T-cell (primary cell): Measurements from ENCODE around the gene PLSCR4. TPM values are rescaled to one million over a fixed set of nuclear protein-coding genes. Genes with fewer than 3 reads are reported as not detected.

ENCODE experiments used
- ATAC-seq, 4 experiments: fragments of 200-7000 bp in 3 of 4; fragments of 150-1000 bp in 1 of 4; cut with Tn5 transposase; replicated peaks in 1 of 4; 1 replicate in 3 of 4; 2 replicates in 1 of 4; pipeline ENCODE4 v1.10.0; 2021; ENCODE audit warnings: moderate library complexity in 3 of 4, mild to moderate bottlenecking in 2 of 4, moderate number of reproducible peaks in 1 of 4
- CTCF ChIA-PET, 2 donors: fragments of 300-600 bp; sonication (Branson Sonifier 250); formaldehyde crosslinking; loops; one replicate each; lab custom pipeline; 2022; ENCODE audit warnings: antibody characterized with exemption in 2 of 2; lab: Charles Lee
- POLR2A ChIA-PET, 2 donors: fragments of 300-600 bp; sonication (Branson Sonifier 250); formaldehyde crosslinking; loops; one replicate each; lab custom pipeline; 2022; ENCODE audit warnings: antibody characterized with exemption in 2 of 2; lab: Charles Lee
- DNase-seq, 35 experiments: peaks; one replicate each; pipeline versions ENCODE4 v3.0.0 to v3.0.0-alpha.2; 2013 to 2023
- H3K27ac ChIP-seq: one replicate; pipeline ENCODE4 v1.5.1; 2013; ENCODE audit warnings: low read length
- H3K27me3 ChIP-seq, 2 experiments: replicated peaks in 1 of 2; 1 replicate in 1 of 2; 2 replicates in 1 of 2; pipeline versions ENCODE4 v1.6.1 to v1.7.0; 2013; ENCODE audit warnings: low read length in 1 of 2, mixed read lengths in 1 of 2; ENCODE audit not compliant: control insufficient read depth in 2 of 2, insufficient read depth in 2 of 2; ENCODE audit errors: extremely low read depth in 1 of 2
- H3K36me3 ChIP-seq, 2 donors: 1 replicate in 1 of 2; 2 replicates in 1 of 2; pipeline versions ENCODE4 v1.6.1 to v1.7.0; 2013; ENCODE audit warnings: low read length in 1 of 2; ENCODE audit not compliant: control insufficient read depth in 2 of 2, insufficient read depth in 1 of 2; ENCODE audit errors: extremely low read depth in 1 of 2
- H3K4me1 ChIP-seq, 2 experiments: 1 replicate in 1 of 2; 2 replicates in 1 of 2; pipeline versions ENCODE4 v1.6.1 to v1.7.0; 2013; ENCODE audit warnings: low read length in 2 of 2, mixed read lengths in 1 of 2; ENCODE audit not compliant: insufficient read depth in 2 of 2, control insufficient read depth in 1 of 2; ENCODE audit errors: extremely low read depth in 1 of 2
- H3K4me3 ChIP-seq, 2 donors: 1 replicate in 1 of 2; 2 replicates in 1 of 2; pipeline versions ENCODE4 v1.5.1 to v1.7.0; 2013; ENCODE audit warnings: mild to moderate bottlenecking in 2 of 2, low read length in 1 of 2, moderate library complexity in 1 of 2; ENCODE audit not compliant: control insufficient read depth in 1 of 2; ENCODE audit errors: extremely low read depth in 1 of 2
- H3K9me3 ChIP-seq: 2 replicates; pipeline ENCODE4 v1.7.0; 2013
- H3K27ac Mint-ChIP-seq, 2 donors: one replicate each; pipeline ENCODE4 v1.8.0; 2020 to 2021; ENCODE audit warnings: mild to moderate bottlenecking in 2 of 2, mixed read lengths in 2 of 2
- H3K27me3 Mint-ChIP-seq, 2 donors: one replicate each; pipeline ENCODE4 v1.8.0; 2021 to 2022; ENCODE audit warnings: mixed read lengths in 2 of 2
- H3K36me3 Mint-ChIP-seq: one replicate; pipeline ENCODE4 v1.8.0; 2021; ENCODE audit warnings: mixed read lengths
- H3K4me1 Mint-ChIP-seq, 3 donors: one replicate each; pipeline ENCODE4 v1.8.0; 2020 to 2022; ENCODE audit warnings: mixed read lengths in 3 of 3, mild to moderate bottlenecking in 1 of 3
- H3K4me3 Mint-ChIP-seq, 3 donors: one replicate each; pipeline ENCODE4 v1.8.0; 2020 to 2022; ENCODE audit warnings: mild to moderate bottlenecking in 3 of 3, mixed read lengths in 3 of 3, moderate library complexity in 3 of 3
- H3K9me3 Mint-ChIP-seq, 3 donors: one replicate each; pipeline ENCODE4 v1.8.0; 2020 to 2022; ENCODE audit warnings: mixed read lengths in 3 of 3
- WGBS: methylation state at CpG from one replicate; pipeline ENCODE4 v1.1.5; 2013; ENCODE audit warnings: missing lambda C conversion rate; ENCODE audit not compliant: insufficient coverage; 5-methylcytosine and 5-hydroxymethylcytosine counted together
- total RNA-seq, 35 experiments: library from RNA in 6 of 35; stranded (reverse) in 6 of 35; fragments of 120-200 nt in 1 of 35; gene quantifications; one replicate each; pipeline versions ENCODE4 v1.2.1 to v1.2.4 and lab custom pipeline; 2013 to 2026

PLSCR4 gene
- total RNA-seq, 5 donors from 2014 or later (not counting 1 experiment from before 2014, with no cell fraction given): 0.12 to 0.26 (median 0.16) TPM; not detected in 2

DNA sequence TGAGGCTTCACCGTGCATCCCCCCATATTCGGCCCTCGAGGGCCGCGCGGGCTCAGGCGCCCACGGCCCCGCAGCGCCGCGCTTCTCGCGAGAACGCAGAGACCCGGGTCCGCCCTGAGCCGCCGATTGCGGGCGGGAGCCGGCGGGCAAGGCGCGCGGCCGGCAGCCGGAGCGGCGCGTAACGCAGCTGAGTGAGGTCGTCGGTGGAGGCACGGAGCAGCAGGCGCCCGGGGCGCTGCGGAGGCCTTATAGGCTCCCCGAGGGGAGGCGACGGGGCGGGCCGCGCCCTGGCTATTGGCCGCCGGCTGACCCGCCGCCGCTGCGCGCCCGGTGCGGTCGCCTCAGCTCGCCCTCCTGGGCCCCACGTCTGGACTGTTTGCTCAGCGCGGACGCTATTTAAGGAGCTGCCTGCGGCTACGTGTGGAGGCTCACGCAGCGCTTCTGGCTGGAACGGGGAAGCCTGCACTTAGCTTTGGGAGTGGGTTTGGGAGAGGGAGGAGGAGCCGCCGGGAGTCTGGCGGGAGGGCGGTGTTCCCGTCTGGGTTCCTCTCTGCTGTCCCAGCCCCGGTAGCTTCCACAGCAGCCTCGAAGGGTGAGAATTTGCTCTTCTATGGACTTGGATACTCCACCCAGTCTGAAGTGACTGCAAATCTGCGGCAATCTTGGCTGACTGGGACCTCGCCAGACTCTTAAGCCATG, 89.8 kb downstream of the PLSCR4 start, which contains the start of gene PLOD2:
Gene PLOD2, minus strand, starts transcription at position 221 of the 699 bp plus-strand sequence. Its CDS starts 195 bp downstream, at position 26.
- no peaks in the 10 kb centered on the region for H3K36me3 ChIP-seq
- POLR2A ChIA-PET: no interaction called here
- no peaks in the 10 kb centered on the region for H3K9me3 ChIP-seq
- peaks cover 8 to 19% (median 11%) of the 10 kb centered on the region in 3 donors for H3K4me1 Mint-ChIP-seq
- WGBS: 2% methylated on average over 74 of the region's 74 CpGs
- no peak within 1 kb of the TSS for H3K27ac ChIP-seq
- CTCF ChIA-PET: no interaction called here
- no peak for DNase-seq
- ATAC-seq: peak in 3 of 4 experiments; percentile 16 to 27 (median 20)
- H3K4me3 Mint-ChIP-seq: peak within 1 kb of the TSS; percentile 25 to 59 (median 46)
- H3K27me3 ChIP-seq: peaks cover 2 to 24% of the 10 kb centered on the region in 2 experiments
- H3K4me3 ChIP-seq: peak within 1 kb of the TSS in 1 of 2 donors; percentile 23
- no peaks in the 10 kb centered on the region for H3K36me3 Mint-ChIP-seq
- peaks cover 0 to 6% of the 10 kb centered on the region in 2 experiments for H3K4me1 ChIP-seq
- H3K9me3 Mint-ChIP-seq: no peaks in the 10 kb centered on the region
- H3K27ac Mint-ChIP-seq: peak within 1 kb of the TSS in 1 of 2 donors; percentile 32
- H3K27me3 Mint-ChIP-seq: peaks cover 43 to 48% of the 10 kb centered on the region in 2 donors

DNA sequence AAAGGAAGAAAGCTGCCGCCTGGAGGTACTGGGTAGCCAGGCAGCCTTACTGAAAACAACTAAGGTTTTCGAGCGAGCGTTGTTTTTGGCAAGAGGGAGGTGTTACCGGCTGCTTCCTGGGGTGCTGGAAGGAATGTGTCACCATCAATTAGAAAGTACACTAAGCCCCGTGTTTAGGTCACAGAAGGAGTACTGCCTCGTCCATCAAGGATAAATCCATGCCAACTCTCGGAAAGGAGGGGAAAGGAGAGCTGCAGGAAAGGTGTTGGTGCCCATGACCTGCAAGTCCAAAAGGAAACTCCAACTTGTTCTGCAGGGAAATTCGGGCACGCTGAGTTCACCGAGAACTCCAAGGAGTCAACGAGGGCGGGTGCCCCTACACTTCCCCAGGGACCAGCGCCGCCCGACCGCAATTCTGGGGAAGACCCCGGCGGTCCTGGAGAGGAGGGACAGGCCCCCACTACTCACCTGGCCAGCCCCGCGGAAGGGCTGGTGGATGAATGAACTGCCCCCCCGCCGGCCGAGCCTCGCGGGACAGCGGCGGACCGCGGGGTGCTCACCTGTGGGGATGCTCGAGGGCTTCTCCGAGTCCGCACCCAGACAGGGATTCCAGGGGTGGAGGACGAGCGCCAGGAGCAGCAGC, 90.5 kb downstream of the PLSCR4 start:
- H3K4me3 Mint-ChIP-seq: peak overlapping the region; percentile 15 to 59 (median 46)
- Histone ChIP-seq H3K36me3 (no peaks in the 10 kb centered on the region), H3K4me3 (peak overlapping the region in 1 of 2 donors; percentile 23), H3K4me1 (peaks cover 0 to 6% of the 10 kb centered on the region in 2 experiments), H3K9me3 (no peaks in the 10 kb centered on the region), H3K27me3 (peaks cover 2 to 24% of the 10 kb centered on the region in 2 experiments), H3K27ac (no peak overlapping the region)
- H3K36me3 Mint-ChIP-seq: no peaks in the 10 kb centered on the region
- H3K27ac Mint-ChIP-seq: no peak overlapping the region
- H3K4me1 Mint-ChIP-seq: peaks cover 8 to 19% (median 11%) of the 10 kb centered on the region in 3 donors
- H3K27me3 Mint-ChIP-seq: peaks cover 42 to 48% of the 10 kb centered on the region in 2 donors
- CTCF ChIA-PET: no interaction called here
- POLR2A ChIA-PET: no interaction called here
- no peaks in the 10 kb centered on the region for H3K9me3 Mint-ChIP-seq
- no peak for DNase-seq
- no peak for ATAC-seq
- WGBS: 4% methylated on average over 31 of the region's 35 CpGs

DNA sequence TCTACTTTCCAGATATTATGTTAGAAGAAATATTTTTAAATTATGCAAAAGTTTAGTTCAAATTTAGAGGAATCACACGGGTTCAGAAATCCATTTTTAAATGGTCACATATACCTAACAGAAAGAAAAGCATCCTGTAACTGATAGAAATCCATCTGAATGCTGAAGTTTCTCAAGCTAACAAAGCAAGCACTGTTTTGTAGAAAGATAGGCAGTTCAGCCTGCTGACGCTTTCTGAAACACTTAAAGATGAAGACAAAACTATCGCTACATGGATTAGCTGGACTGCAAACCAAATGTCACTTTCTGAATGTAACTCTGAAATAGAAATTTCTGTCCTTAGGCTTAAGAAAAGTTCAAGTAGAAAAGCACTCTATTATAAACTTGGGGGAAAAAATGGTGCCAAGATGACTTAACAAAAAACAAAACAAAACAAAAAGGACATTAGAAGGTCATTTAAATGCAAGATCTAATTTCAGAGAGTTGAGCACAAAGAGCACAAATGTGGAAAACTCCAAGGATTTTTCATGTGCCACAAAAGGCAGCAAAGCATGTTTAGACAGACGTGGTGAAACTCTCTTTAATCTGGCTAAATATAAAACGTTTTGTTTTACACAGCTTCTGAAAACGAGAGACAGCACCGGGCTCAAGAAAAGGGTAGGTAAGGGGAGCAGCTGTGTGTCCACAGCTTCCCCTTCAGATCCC, 91.1 kb downstream of the PLSCR4 start:
- Mint-ChIP-seq H3K4me3 (peak overlapping the region; percentile 15 to 59 (median 46)), H3K27ac (peak overlapping the region in 1 of 2 donors; percentile 32), H3K36me3 (no peaks in the 10 kb centered on the region), H3K27me3 (peaks cover 36 to 46% of the 10 kb centered on the region in 2 donors), H3K9me3 (no peaks in the 10 kb centered on the region), H3K4me1 (peaks cover 8 to 19% (median 11%) of the 10 kb centered on the region in 3 donors)
- no peak for DNase-seq
- ChIA-PET POLR2A (no interaction called here), CTCF (no interaction called here)
- peaks cover 2 to 24% of the 10 kb centered on the region in 2 experiments for H3K27me3 ChIP-seq
- peaks cover 0 to 6% of the 10 kb centered on the region in 2 experiments for H3K4me1 ChIP-seq
- H3K4me3 ChIP-seq: no peak overlapping the region
- WGBS: no CpG with 5 or more reads among the region's 7 CpGs
- H3K9me3 ChIP-seq: no peaks in the 10 kb centered on the region
- no peak for ATAC-seq
- no peaks in the 10 kb centered on the region for H3K36me3 ChIP-seq
- H3K27ac ChIP-seq: no peak overlapping the region

DNA sequence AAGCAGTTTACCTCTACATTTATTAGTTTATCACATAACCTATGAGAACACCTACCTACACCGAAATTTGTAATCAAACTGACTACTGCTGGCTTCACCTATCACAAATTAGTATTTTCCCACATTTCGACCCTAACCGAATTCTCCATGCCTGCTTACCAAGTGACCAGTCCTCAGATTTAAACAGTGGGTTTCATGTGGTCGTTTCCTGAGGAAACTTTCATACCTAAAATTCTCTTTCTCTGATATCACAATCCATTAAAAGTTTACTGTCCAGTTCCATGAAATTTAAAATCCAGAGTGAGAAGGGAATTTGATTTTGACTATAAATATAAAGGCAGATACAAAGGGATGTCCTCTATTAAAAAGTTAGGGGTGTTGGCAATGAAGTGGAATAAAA, 91.9 kb downstream of the PLSCR4 start:
- H3K36me3 Mint-ChIP-seq: no peaks in the 10 kb centered on the region
- no peak overlapping the region for H3K4me3 Mint-ChIP-seq
- H3K4me1 ChIP-seq: peaks cover 0 to 6% of the 10 kb centered on the region in 2 experiments
- H3K27ac Mint-ChIP-seq: no peak overlapping the region
- POLR2A ChIA-PET: no interaction called here
- peaks cover 2 to 24% of the 10 kb centered on the region in 2 experiments for H3K27me3 ChIP-seq
- H3K9me3 Mint-ChIP-seq: no peaks in the 10 kb centered on the region
- no peak for DNase-seq
- no peaks in the 10 kb centered on the region for H3K36me3 ChIP-seq
- CTCF ChIA-PET: no interaction called here
- peaks cover 31 to 41% of the 10 kb centered on the region in 2 donors for H3K27me3 Mint-ChIP-seq
- no peak for ATAC-seq
- H3K4me1 Mint-ChIP-seq: peaks cover 8 to 19% (median 11%) of the 10 kb centered on the region in 3 donors
- H3K4me3 ChIP-seq: no peak overlapping the region
- no peaks in the 10 kb centered on the region for H3K9me3 ChIP-seq
- WGBS: 80% methylated on average over 3 of the region's 4 CpGs
- no peak overlapping the region for H3K27ac ChIP-seq

DNA sequence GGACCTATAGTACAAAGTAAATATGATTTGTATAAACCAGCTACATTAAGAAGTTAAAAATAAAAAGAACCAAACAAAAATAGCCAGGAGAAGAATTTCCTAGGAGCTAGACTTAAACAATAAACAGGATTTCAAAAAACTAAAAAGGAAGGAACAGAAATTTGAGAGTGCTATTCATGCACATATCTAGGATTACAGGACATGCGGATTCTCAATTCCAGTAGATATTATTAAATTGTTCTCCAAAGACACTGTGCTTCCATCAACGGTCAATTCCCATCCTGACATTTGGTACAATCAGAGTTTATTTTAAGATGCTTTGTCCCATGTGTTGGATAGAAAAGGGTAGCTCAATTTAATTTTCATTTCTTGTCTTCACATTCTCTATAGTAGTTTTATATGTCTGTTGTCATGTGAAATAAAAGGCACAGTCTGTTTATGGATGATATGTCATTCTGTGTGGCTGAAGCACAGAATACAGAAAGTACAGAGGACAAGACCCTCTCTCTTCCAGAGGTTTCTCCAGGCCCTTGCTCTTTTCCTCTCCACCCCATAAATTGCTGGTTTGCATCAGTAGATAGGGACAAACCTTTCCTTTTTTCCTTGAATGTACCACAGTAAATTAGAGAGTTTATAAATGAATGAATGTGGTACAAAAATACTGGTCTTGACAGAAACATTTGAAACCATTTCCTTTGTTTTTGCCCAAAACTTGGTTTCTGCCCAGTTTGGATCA, 93.4 kb downstream of the PLSCR4 start:
- no peak for DNase-seq
- H3K4me1 Mint-ChIP-seq: peaks cover 8 to 18% (median 11%) of the 10 kb centered on the region in 3 donors
- Histone ChIP-seq H3K4me1 (peaks cover 0 to 6% of the 10 kb centered on the region in 2 experiments), H3K27ac (no peak overlapping the region), H3K36me3 (no peaks in the 10 kb centered on the region), H3K27me3 (peaks cover 2 to 16% of the 10 kb centered on the region in 2 experiments), H3K4me3 (no peak overlapping the region), H3K9me3 (no peaks in the 10 kb centered on the region)
- no peak for ATAC-seq
- no peaks in the 10 kb centered on the region for H3K36me3 Mint-ChIP-seq
- ChIA-PET CTCF (no interaction called here), POLR2A (interaction anchor here in 1 of 2 donors (0.7 kb wide), 1 partner anchor 112 kb away, joined by 3 read pairs; no protein-coding TSS in a partner anchor)
- WGBS: no CpG with 5 or more reads among the region's 2 CpGs
- no peaks in the 10 kb centered on the region for H3K9me3 Mint-ChIP-seq
- H3K27ac Mint-ChIP-seq: no peak overlapping the region
- H3K4me3 Mint-ChIP-seq: no peak overlapping the region
- H3K27me3 Mint-ChIP-seq: peaks cover 22 to 28% of the 10 kb centered on the region in 2 donors
